ENCODE measurements around the gene ATF6B.

The ATF6B gene

DNA sequence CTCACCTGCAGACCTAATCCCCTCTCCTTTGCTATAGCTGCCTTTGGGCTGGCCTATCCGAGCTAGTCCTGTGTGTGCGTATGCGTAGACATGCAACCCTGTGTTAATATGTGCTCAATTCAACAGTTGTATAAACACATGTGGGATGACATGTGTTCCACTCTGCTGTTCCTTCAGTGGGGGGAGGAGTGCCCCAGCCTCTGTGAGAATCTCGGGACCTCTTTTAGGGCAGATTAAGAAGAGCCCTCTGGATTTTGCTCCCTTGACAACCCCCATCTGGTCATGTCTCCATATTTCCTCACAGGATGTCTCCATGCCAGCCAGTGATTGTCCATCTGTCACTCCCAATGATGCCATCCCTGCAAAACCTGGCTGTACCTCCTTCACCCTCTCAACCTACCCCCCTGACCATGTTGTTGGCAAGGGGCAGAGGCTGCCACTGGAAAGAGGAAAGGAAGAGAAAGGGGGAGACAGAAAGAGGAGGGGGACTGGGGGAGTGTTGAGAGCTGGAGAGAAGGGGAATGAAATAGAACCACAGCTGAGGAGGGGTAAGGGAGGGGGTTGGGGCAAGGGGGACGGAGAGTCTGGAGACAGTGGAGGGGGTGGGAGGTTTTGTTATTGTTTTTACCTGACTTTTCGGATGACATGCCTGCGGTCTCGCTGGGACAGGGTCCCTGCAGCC, 23.3 kb upstream of the ATF6B start:
- Histone ChIP-seq H3K27me3 (ENCODE audit: low read depth, low read length) (0 out of 2 replicates have a peak, but pooled peaks cover 5% of the 10 kb centered on the region), H3K4me2 (ENCODE audit: low read length) (no peak overlapping the region), H3K9me3 (ENCODE audit: insufficient read depth, low read length) (no peaks in the 10 kb centered on the region), H3K27ac (ENCODE audit: low read length) (no peak overlapping the region), H3K79me2 (ENCODE audit: low read length) (no peaks in the 10 kb centered on the region), H3K4me1 (ENCODE audit: low read length) (peaks cover 8% of the 10 kb centered on the region), H3K36me3 (replicated peaks; ENCODE audit: low read depth, low read length) (no peaks in the 10 kb centered on the region), H2AFZ (ENCODE audit: low read depth, low read length) (no peak overlapping the region), H3K9ac (ENCODE audit: low read length) (no peak overlapping the region), H3K4me3 (ENCODE audit: low read length) (no peak overlapping the region), H4K20me1 (ENCODE audit: insufficient read depth, low read length) (no peaks in the 10 kb centered on the region)
- TF ChIP-seq, protein P1, sequence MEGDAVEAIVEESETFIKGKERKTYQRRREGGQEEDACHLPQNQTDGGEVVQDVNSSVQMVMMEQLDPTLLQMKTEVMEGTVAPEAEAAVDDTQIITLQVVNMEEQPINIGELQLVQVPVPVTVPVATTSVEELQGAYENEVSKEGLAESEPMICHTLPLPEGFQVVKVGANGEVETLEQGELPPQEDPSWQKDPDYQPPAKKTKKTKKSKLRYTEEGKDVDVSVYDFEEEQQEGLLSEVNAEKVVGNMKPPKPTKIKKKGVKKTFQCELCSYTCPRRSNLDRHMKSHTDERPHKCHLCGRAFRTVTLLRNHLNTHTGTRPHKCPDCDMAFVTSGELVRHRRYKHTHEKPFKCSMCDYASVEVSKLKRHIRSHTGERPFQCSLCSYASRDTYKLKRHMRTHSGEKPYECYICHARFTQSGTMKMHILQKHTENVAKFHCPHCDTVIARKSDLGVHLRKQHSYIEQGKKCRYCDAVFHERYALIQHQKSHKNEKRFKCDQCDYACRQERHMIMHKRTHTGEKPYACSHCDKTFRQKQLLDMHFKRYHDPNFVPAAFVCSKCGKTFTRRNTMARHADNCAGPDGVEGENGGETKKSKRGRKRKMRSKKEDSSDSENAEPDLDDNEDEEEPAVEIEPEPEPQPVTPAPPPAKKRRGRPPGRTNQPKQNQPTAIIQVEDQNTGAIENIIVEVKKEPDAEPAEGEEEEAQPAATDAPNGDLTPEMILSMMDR (IDR thresholded peaks at IDR 0.05; ENCODE audit: low read depth, low read length) = no peak
- TF ChIP-seq EZH2phosphoT487 (IDR thresholded peaks at IDR 0.05; ENCODE audit: low read depth) = no peak

DNA sequence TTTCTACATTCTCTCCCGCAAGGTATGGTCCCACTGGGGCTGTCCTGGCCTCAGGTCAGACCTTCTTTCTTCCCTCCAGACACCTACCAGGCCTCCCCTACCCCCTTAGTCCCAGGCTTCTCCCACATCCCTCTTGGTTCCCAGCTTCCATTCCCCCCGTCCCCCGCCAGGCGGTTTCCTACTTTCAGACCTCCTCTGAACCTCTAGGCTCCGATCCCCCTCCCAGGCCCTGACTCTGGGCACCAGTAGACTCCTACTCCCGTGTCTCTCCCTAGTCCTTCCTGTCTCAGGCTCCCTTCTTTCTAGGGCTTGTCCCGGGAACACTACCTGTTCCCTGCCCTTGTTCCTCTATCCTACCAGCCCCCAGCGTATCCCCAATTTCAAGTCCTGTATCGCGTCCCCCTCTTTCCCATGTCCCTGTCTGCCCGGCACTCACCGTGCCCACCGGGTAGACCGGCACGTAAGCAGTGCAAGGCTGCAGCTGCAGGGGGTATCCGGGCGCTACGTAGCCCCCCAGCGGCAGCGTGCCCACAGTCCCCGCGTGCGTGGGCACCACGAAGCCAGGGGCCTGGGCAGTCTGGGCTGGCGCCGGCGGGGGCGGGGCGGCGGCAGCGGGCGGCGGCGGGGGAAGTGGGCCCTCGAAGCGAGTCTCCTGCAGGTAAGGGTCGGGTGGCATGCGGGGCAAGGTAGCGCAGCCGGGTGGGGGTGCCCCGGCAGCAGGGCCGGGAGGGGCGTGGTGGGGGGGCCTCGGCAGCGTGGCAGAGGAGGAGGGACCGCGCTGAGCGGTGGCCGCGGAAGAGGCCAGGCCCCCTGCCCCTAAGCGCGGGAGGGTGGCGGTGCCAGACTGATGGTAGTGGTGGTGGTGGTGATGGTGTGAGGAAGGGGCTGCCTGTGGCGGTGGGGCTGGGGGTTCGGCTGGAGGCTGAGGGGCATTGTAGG, 22.2 kb upstream of the ATF6B start:
- TF ChIP-seq EZH2phosphoT487 (IDR thresholded peaks at IDR 0.05; ENCODE audit: low read depth) = no peak

DNA sequence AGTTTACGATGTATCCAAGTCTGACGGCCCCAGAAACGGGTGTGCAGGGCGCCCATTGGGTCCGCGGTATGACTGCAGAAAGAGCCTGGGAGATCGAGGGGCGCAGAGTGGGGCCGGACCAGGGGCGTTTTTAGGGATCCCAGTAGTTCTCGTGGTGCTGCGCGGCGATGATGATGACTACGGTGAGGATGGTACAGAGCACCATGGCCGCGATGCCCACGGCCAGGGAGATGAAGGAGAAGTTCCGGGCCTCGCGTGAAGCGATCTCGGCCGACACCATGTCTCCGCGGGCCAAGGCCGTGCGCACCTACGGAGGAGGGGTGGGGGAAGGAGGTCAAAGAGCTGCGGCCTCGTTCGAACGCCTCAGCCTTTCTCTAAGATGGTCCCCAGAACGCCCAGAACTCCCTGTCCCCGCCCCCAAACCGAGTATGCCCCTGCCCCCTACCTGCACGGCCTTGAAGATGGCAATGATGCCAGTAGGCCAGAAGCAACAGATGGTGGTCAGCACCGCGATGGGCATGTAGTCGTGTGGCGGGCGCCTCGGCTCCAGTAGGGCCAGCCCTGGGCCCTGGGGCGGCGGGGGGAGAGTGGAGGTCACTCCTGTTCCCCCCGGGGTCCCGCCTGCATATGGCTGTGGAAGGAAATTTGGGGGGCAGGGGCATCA, 21.2 kb upstream of the ATF6B start:
- H3K9ac ChIP-seq (ENCODE audit: low read length) = no peak overlapping the region
- H2AFZ ChIP-seq (ENCODE audit: low read depth, low read length) = no peak overlapping the region
- H3K4me3 ChIP-seq (ENCODE audit: low read length) = no peak overlapping the region
- TF ChIP-seq, protein P1 (IDR thresholded peaks at IDR 0.05; ENCODE audit: low read depth, low read length) = no peak
- no peak for TF ChIP-seq EZH2phosphoT487 (IDR thresholded peaks at IDR 0.05; ENCODE audit: low read depth)
- 0 out of 2 replicates have a peak, but pooled peaks cover 5% of the 10 kb centered on the region for H3K27me3 ChIP-seq (ENCODE audit: low read depth, low read length)
- H3K4me1 ChIP-seq (ENCODE audit: low read length) = peaks cover 3% of the 10 kb centered on the region; the same call in 1 of the 2 replicates
- H3K9me3 ChIP-seq (ENCODE audit: insufficient read depth, low read length) = no peaks in the 10 kb centered on the region
- no peaks in the 10 kb centered on the region for H3K36me3 ChIP-seq (replicated peaks; ENCODE audit: low read depth, low read length)
- H3K79me2 ChIP-seq (ENCODE audit: low read length) = no peaks in the 10 kb centered on the region
- H3K27ac ChIP-seq (ENCODE audit: low read length) = no peak overlapping the region
- no peaks in the 10 kb centered on the region for H4K20me1 ChIP-seq (ENCODE audit: insufficient read depth, low read length)
- no peak overlapping the region for H3K4me2 ChIP-seq (ENCODE audit: low read length)

More for the DNA sequence above, 22.2 kb upstream of the ATF6B start:
- Histone ChIP-seq H3K4me2 (ENCODE audit: low read length) (no peak overlapping the region), H3K4me3 (ENCODE audit: low read length) (no peak overlapping the region), H3K4me1 (ENCODE audit: low read length) (peaks cover 7% of the 10 kb centered on the region), H2AFZ (ENCODE audit: low read depth, low read length) (no peak overlapping the region), H3K79me2 (ENCODE audit: low read length) (no peaks in the 10 kb centered on the region), H3K27ac (ENCODE audit: low read length) (no peak overlapping the region), H3K36me3 (replicated peaks; ENCODE audit: low read depth, low read length) (no peaks in the 10 kb centered on the region), H4K20me1 (ENCODE audit: insufficient read depth, low read length) (no peaks in the 10 kb centered on the region), H3K9me3 (ENCODE audit: insufficient read depth, low read length) (no peaks in the 10 kb centered on the region), H3K27me3 (ENCODE audit: low read depth, low read length) (0 out of 2 replicates have a peak, but pooled peaks cover 5% of the 10 kb centered on the region), H3K9ac (ENCODE audit: low read length) (no peak overlapping the region)

DNA sequence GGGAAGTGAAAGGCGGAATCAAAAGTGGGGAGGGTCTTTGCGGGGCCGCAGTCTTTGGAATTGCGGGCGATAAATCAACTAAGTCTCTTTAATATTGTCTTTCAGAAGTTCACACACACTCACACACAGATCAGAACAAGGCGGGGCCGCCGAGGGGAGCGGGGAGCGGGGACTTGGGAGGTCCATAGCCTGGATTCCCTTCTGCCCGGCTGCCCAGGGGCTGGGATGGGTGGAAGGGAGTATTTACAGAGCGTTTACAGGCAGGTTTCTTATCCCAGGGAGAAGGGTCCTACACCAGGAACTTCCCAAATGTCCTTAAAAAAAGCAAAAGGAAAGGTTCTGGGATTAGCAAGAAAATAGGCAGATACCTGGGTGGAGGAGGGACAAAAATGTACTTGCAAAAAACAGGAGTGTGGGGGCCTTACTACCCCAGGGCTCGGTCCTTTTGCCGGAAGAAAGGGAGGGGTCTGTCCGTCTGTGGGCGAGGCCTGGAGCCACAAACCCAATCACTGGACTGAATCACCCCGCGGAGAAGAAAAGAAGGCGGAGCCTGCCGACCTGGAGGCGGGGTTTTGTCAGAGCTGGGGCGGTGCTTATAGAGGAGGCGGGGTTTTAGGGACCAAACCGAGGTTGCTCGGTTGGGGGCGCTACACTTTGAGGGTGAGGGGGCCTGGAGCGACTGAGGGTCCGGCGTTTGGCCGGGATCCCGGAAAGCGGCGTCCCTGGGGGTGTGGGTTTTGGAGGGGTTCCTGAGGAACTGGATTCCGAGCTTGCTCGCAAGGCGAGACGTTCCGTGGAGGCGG, 20.4 kb upstream of the ATF6B start:
- Histone ChIP-seq H4K20me1 (ENCODE audit: insufficient read depth, low read length) (no peaks in the 10 kb centered on the region), H3K9me3 (ENCODE audit: insufficient read depth, low read length) (no peaks in the 10 kb centered on the region), H3K36me3 (replicated peaks; ENCODE audit: low read depth, low read length) (no peaks in the 10 kb centered on the region), H3K4me3 (ENCODE audit: low read length) (no peak overlapping the region), H3K27me3 (ENCODE audit: low read depth, low read length) (0 out of 2 replicates have a peak, but pooled peaks cover 5% of the 10 kb centered on the region), H2AFZ (ENCODE audit: low read depth, low read length) (no peak overlapping the region), H3K4me1 (ENCODE audit: low read length) (peaks cover 3% of the 10 kb centered on the region; the same call in 1 of the 2 replicates), H3K4me2 (ENCODE audit: low read length) (no peak overlapping the region), H3K79me2 (ENCODE audit: low read length) (no peaks in the 10 kb centered on the region), H3K27ac (ENCODE audit: low read length) (no peak overlapping the region), H3K9ac (ENCODE audit: low read length) (no peak overlapping the region)
- TF ChIP-seq, protein P1 (IDR thresholded peaks at IDR 0.05; ENCODE audit: low read depth, low read length) = no peak
- TF ChIP-seq EZH2phosphoT487 (IDR thresholded peaks at IDR 0.05; ENCODE audit: low read depth) = no peak
